ENCODE data around the gene SPATA17.

Gene SPATA17

GRCh38 chr1:217718873-217719272 is 87.7 kb downstream of the SPATA17 start:
- no peak for FAIRE-seq
- DNase-seq (ENCODE audit: insufficient read length, low spot score), result no peak
- TF ChIP-seq SPI1 (IDR thresholded peaks at IDR 0.05; ENCODE audit: low read depth, low read length) (no peak), POLR2A (IDR thresholded peaks at IDR 0.05; ENCODE audit: low read depth, low read length) (no peak), PAX5 (IDR thresholded peaks at IDR 0.05; ENCODE audit: insufficient read depth, low read length, severe bottlenecking) (no peak), TAF1 (IDR thresholded peaks at IDR 0.05; ENCODE audit: low read depth, low read length) (no peak), POLR2AphosphoS5 (IDR thresholded peaks at IDR 0.05; ENCODE audit: low read depth, low read length) (no peak), POU2F2 (IDR thresholded peaks at IDR 0.05; ENCODE audit: low read depth, low read length) (no peak)

- TF ChIP-seq PAX5 (IDR thresholded peaks at IDR 0.05; ENCODE audit: insufficient read depth, low read length, severe bottlenecking), result no peak
- TF ChIP-seq POU2F2 (IDR thresholded peaks at IDR 0.05; ENCODE audit: low read depth, low read length), result no peak
- no peak for TF ChIP-seq POLR2AphosphoS5 (IDR thresholded peaks at IDR 0.05; ENCODE audit: low read depth, low read length)
- no peak for TF ChIP-seq TAF1 (IDR thresholded peaks at IDR 0.05; ENCODE audit: low read depth, low read length)
- TF ChIP-seq POLR2A (IDR thresholded peaks at IDR 0.05; ENCODE audit: low read depth, low read length), result no peak
- no peak for TF ChIP-seq SPI1 (IDR thresholded peaks at IDR 0.05; ENCODE audit: low read depth, low read length)
- no peak for FAIRE-seq
- DNase-seq (ENCODE audit: insufficient read length, low spot score), result no peak
These were observed 90.5 kb downstream of the SPATA17 start for GRCh38 chr1:217721692-217722091.

- FAIRE-seq (no peak), DNase-seq (ENCODE audit: insufficient read length, low spot score) (no peak)
These were observed 103.8 kb downstream of the SPATA17 start for GRCh38 chr1:217734973-217735372.

GRCh38 chr1:217747156-217747769 is 116.1 kb downstream of the SPATA17 start:
- FAIRE-seq (no peak), DNase-seq (ENCODE audit: insufficient read length, low spot score) (no peak)
- TF ChIP-seq TAF1 (IDR thresholded peaks at IDR 0.05; ENCODE audit: low read depth, low read length), result no peak
- no peak for TF ChIP-seq POLR2A (IDR thresholded peaks at IDR 0.05; ENCODE audit: low read depth, low read length)
- no peak for TF ChIP-seq POU2F2 (IDR thresholded peaks at IDR 0.05; ENCODE audit: low read depth, low read length)
- no peak for TF ChIP-seq PAX5 (IDR thresholded peaks at IDR 0.05; ENCODE audit: insufficient read depth, low read length, severe bottlenecking)
- no peak for TF ChIP-seq SPI1 (IDR thresholded peaks at IDR 0.05; ENCODE audit: low read depth, low read length)
- no peak for TF ChIP-seq POLR2AphosphoS5 (IDR thresholded peaks at IDR 0.05; ENCODE audit: low read depth, low read length)

More at GRCh38 chr1:217734973-217735372, 103.8 kb downstream of the SPATA17 start:
- TF ChIP-seq POLR2A (IDR thresholded peaks at IDR 0.05; ENCODE audit: low read depth, low read length), result no peak
- no peak for TF ChIP-seq TAF1 (IDR thresholded peaks at IDR 0.05; ENCODE audit: low read depth, low read length)

- FAIRE-seq, result no peak
- DNase-seq (ENCODE audit: insufficient read length, low spot score), result no peak
- TF ChIP-seq POU2F2 (IDR thresholded peaks at IDR 0.05; ENCODE audit: low read depth, low read length) (no peak), POLR2A (IDR thresholded peaks at IDR 0.05; ENCODE audit: low read depth, low read length) (no peak), TAF1 (IDR thresholded peaks at IDR 0.05; ENCODE audit: low read depth, low read length) (no peak), POLR2AphosphoS5 (IDR thresholded peaks at IDR 0.05; ENCODE audit: low read depth, low read length) (no peak), SPI1 (IDR thresholded peaks at IDR 0.05; ENCODE audit: low read depth, low read length) (no peak), PAX5 (IDR thresholded peaks at IDR 0.05; ENCODE audit: insufficient read depth, low read length, severe bottlenecking) (no peak)
These were observed 138.6 kb downstream of the SPATA17 start for GRCh38 chr1:217769768-217770167.

- DNase-seq (ENCODE audit: insufficient read length, low spot score) (no peak), FAIRE-seq (no peak)
- TF ChIP-seq PAX5 (IDR thresholded peaks at IDR 0.05; ENCODE audit: insufficient read depth, low read length, severe bottlenecking), result no peak
- TF ChIP-seq SPI1 (IDR thresholded peaks at IDR 0.05; ENCODE audit: low read depth, low read length), result no peak
- no peak for TF ChIP-seq POU2F2 (IDR thresholded peaks at IDR 0.05; ENCODE audit: low read depth, low read length)
- no peak for TF ChIP-seq POLR2A (IDR thresholded peaks at IDR 0.05; ENCODE audit: low read depth, low read length)
- TF ChIP-seq POLR2AphosphoS5 (IDR thresholded peaks at IDR 0.05; ENCODE audit: low read depth, low read length), result no peak
- no peak for TF ChIP-seq TAF1 (IDR thresholded peaks at IDR 0.05; ENCODE audit: low read depth, low read length)
These were observed 139.8 kb downstream of the SPATA17 start for GRCh38 chr1:217770918-217771317.

GRCh38 chr1:217776693-217777092 is 145.5 kb downstream of the SPATA17 start:
- FAIRE-seq, result no peak

GRCh38 chr1:217781056-217781455 is 149.9 kb downstream of the SPATA17 start:
- FAIRE-seq (no peak), DNase-seq (ENCODE audit: insufficient read length, low spot score) (no peak)
- TF ChIP-seq POLR2A (IDR thresholded peaks at IDR 0.05; ENCODE audit: low read depth, low read length) (no peak), PAX5 (IDR thresholded peaks at IDR 0.05; ENCODE audit: insufficient read depth, low read length, severe bottlenecking) (no peak), POLR2AphosphoS5 (IDR thresholded peaks at IDR 0.05; ENCODE audit: low read depth, low read length) (no peak), POU2F2 (IDR thresholded peaks at IDR 0.05; ENCODE audit: low read depth, low read length) (no peak)

More at GRCh38 chr1:217776693-217777092, 145.5 kb downstream of the SPATA17 start:
- no peak for DNase-seq (ENCODE audit: insufficient read length, low spot score)
- TF ChIP-seq TAF1 (IDR thresholded peaks at IDR 0.05; ENCODE audit: low read depth, low read length), result no peak
- no peak for TF ChIP-seq PAX5 (IDR thresholded peaks at IDR 0.05; ENCODE audit: insufficient read depth, low read length, severe bottlenecking)
- no peak for TF ChIP-seq POLR2A (IDR thresholded peaks at IDR 0.05; ENCODE audit: low read depth, low read length)
- no peak for TF ChIP-seq POU2F2 (IDR thresholded peaks at IDR 0.05; ENCODE audit: low read depth, low read length)
- TF ChIP-seq POLR2AphosphoS5 (IDR thresholded peaks at IDR 0.05; ENCODE audit: low read depth, low read length), result no peak
- no peak for TF ChIP-seq SPI1 (IDR thresholded peaks at IDR 0.05; ENCODE audit: low read depth, low read length)

- no peak for TF ChIP-seq SPI1 (IDR thresholded peaks at IDR 0.05; ENCODE audit: low read depth, low read length)
- TF ChIP-seq POLR2A (IDR thresholded peaks at IDR 0.05; ENCODE audit: low read depth, low read length), result no peak
- no peak for TF ChIP-seq TAF1 (IDR thresholded peaks at IDR 0.05; ENCODE audit: low read depth, low read length)
- no peak for TF ChIP-seq POU2F2 (IDR thresholded peaks at IDR 0.05; ENCODE audit: low read depth, low read length)
- TF ChIP-seq PAX5 (IDR thresholded peaks at IDR 0.05; ENCODE audit: insufficient read depth, low read length, severe bottlenecking), result no peak
- no peak for TF ChIP-seq POLR2AphosphoS5 (IDR thresholded peaks at IDR 0.05; ENCODE audit: low read depth, low read length)
- FAIRE-seq (no peak), DNase-seq (ENCODE audit: insufficient read length, low spot score) (no peak)
These were observed 159.9 kb downstream of the SPATA17 start for GRCh38 chr1:217791091-217791490.

GRCh38 chr1:217805792-217806191 is 174.6 kb downstream of the SPATA17 start:
- no peak for TF ChIP-seq PAX5 (IDR thresholded peaks at IDR 0.05; ENCODE audit: insufficient read depth, low read length, severe bottlenecking)
- TF ChIP-seq POU2F2 (IDR thresholded peaks at IDR 0.05; ENCODE audit: low read depth, low read length), result no peak
- no peak for TF ChIP-seq SPI1 (IDR thresholded peaks at IDR 0.05; ENCODE audit: low read depth, low read length)
- TF ChIP-seq TAF1 (IDR thresholded peaks at IDR 0.05; ENCODE audit: low read depth, low read length), result no peak
- no peak for TF ChIP-seq POLR2A (IDR thresholded peaks at IDR 0.05; ENCODE audit: low read depth, low read length)
- no peak for TF ChIP-seq POLR2AphosphoS5 (IDR thresholded peaks at IDR 0.05; ENCODE audit: low read depth, low read length)
- no peak for FAIRE-seq
- no peak for DNase-seq (ENCODE audit: insufficient read length, low spot score)

All from GM12891 (cell line).